HCT116 (cell line): ENCODE results near the gene GPR107. TPM values are rescaled to one million over a fixed set of nuclear protein-coding genes. Genes with fewer than 3 reads are reported as not detected.

Source experiments
- ATAC-seq: fragments of 200-7000 bp; cut with Tn5 transposase; 2 replicates; pipeline ENCODE4 v1.9.1; 2020; ENCODE audit warnings: mild to moderate bottlenecking, moderate library complexity
- BruUV-seq: library from RNA; stranded (reverse); fragments of 400-500 nt; replicated peaks from 2 replicates; lab custom pipeline; 2021; lab: Mats Ljungman, UMichigan
- CTCF ChIA-PET: fragments of 300-600 bp; sonication (Branson Sonifier 250); formaldehyde crosslinking; loops from one replicate; lab custom pipeline; 2021; ENCODE audit warnings: antibody characterized with exemption; lab: Charles Lee
- POLR2A ChIA-PET: fragments of 300-600, 350-600 bp; sonication (Branson Sonifier 250); formaldehyde crosslinking; loops from one replicate; lab custom pipeline; 2021; ENCODE audit warnings: antibody characterized with exemption; lab: Charles Lee
- RAD21 ChIA-PET, 2 experiments: fragments of 300-600 bp; sonication (Branson Sonifier 250); formaldehyde crosslinking; loops; one replicate each; lab custom pipeline; 2023; ENCODE audit warnings: low total read pairs in 2 of 2; ENCODE audit not compliant: uncharacterized antibody in 2 of 2, unreplicated experiment in 2 of 2, low non-redundant PET in 1 of 2; lab: Charles Lee
- DNase-seq: peaks from one replicate; pipeline ENCODE4 v3.0.0-alpha.2; 2010; ENCODE audit warnings: low read depth, low spot score
- H2AFZ ChIP-seq: fragments of 200-600 bp; shearing (Covaris generic), sonication (generic); 2 replicates; pipeline ENCODE4 v1.6.1; 2017; ENCODE audit warnings: low read depth, mixed run types, mixed read lengths, antibody characterized with exemption, low read length; ENCODE audit not compliant: poor library complexity, severe bottlenecking
- H3K27ac ChIP-seq: 2 replicates; pipeline ENCODE4 v1.5.1; 2012; ENCODE audit warnings: low read depth, low read length
- H3K27me3 ChIP-seq: fragments of 200-600 bp; sonication (generic); 2 replicates; pipeline ENCODE4 v1.6.1; 2016; ENCODE audit warnings: mixed run types, low read length, mixed read lengths; ENCODE audit not compliant: insufficient read depth
- H3K36me3 ChIP-seq, 2 experiments: fragments of 200-500 bp in 1 of 2; fragments of 200-600 bp in 1 of 2; sonication (Bioruptor generic) in 1 of 2; sonication (generic) in 1 of 2; 2 replicates each; pipeline versions ENCODE4 v1.5.1 to v1.6.1; 2014 to 2016; ENCODE audit warnings: low read length in 2 of 2, inconsistent platforms in 1 of 2, mixed read lengths in 1 of 2, mixed run types in 1 of 2; ENCODE audit not compliant: insufficient read depth in 2 of 2, control insufficient read depth in 1 of 2
- H3K4me1 ChIP-seq, 2 experiments: fragments of 200-600 bp in 1 of 2; sonication (generic) in 1 of 2; 2 replicates each; pipeline versions ENCODE4 v1.5.1 to v1.6.1; 2012 to 2017; ENCODE audit warnings: low read length in 2 of 2, inconsistent platforms in 1 of 2, mild to moderate bottlenecking in 1 of 2, mixed read lengths in 1 of 2, mixed run types in 1 of 2, moderate library complexity in 1 of 2; ENCODE audit not compliant: insufficient read depth in 2 of 2, control insufficient read depth in 1 of 2
- H3K4me2 ChIP-seq: fragments of 200-600 bp; sonication (generic); 2 replicates; pipeline ENCODE4 v1.6.1; 2017; ENCODE audit warnings: mixed run types, low read length, mixed read lengths
- H3K4me3 ChIP-seq, 2 experiments: fragments of 200-600 bp in 1 of 2; sonication (generic) in 1 of 2; replicated peaks in 1 of 2; 2 replicates each; pipeline ENCODE4 v1.5.1; 2011 to 2016; ENCODE audit warnings: low read length in 2 of 2, control low read depth in 1 of 2, low read depth in 1 of 2, mild to moderate bottlenecking in 1 of 2, mixed read lengths in 1 of 2, mixed run types in 1 of 2
- H3K79me2 ChIP-seq: fragments of 200-600 bp; sonication (generic); 2 replicates; pipeline ENCODE4 v1.6.1; 2017; ENCODE audit warnings: mild to moderate bottlenecking, mixed run types, low read length, moderate library complexity, mixed read lengths; ENCODE audit not compliant: insufficient read depth
- H3K9ac ChIP-seq: fragments of 200-600 bp; sonication (generic); 2 replicates; pipeline ENCODE4 v1.6.1; 2016; ENCODE audit warnings: low read length, mixed read lengths
- H3K9me2 ChIP-seq: fragments of 200-600 bp; sonication (generic), shearing (Covaris generic); 2 replicates; pipeline ENCODE4 v1.6.1; 2017; ENCODE audit warnings: mixed run types, mild to moderate bottlenecking, moderate library complexity; ENCODE audit not compliant: insufficient read depth
- H3K9me3 ChIP-seq, 2 experiments: fragments of 200-500 bp in 1 of 2; fragments of 200-600 bp in 1 of 2; sonication (Bioruptor generic) in 1 of 2; sonication (generic) in 1 of 2; 2 replicates each; pipeline ENCODE4 v1.6.1; 2014 to 2017; ENCODE audit warnings: low read length in 2 of 2, mixed read lengths in 2 of 2, inconsistent platforms in 1 of 2, low read depth in 1 of 2, mild to moderate bottlenecking in 1 of 2, mixed run types in 1 of 2, moderate library complexity in 1 of 2; ENCODE audit not compliant: control insufficient read depth in 1 of 2, insufficient read depth in 1 of 2
- H4K20me1 ChIP-seq: fragments of 200-600 bp; sonication (generic), shearing (Covaris generic); 2 replicates; pipeline ENCODE4 v1.6.1; 2017; ENCODE audit warnings: mixed run types, mild to moderate bottlenecking, moderate library complexity; ENCODE audit not compliant: insufficient read depth
- SRF ChIP-seq: IDR thresholded peaks from 2 replicates; pipeline ENCODE4 v1.6.1; 2012; ENCODE audit warnings: low read depth
- TCF7L2 ChIP-seq: IDR thresholded peaks from 2 replicates; pipeline ENCODE4 v1.7.0; 2011; ENCODE audit warnings: borderline replicate concordance, inconsistent platforms; ENCODE audit not compliant: insufficient read depth, insufficient read length; ENCODE audit errors: extremely low read depth
- intact Hi-C: fragments of 100-400 bp; cut with micrococcal nuclease; formaldehyde crosslinking; loops from 2 replicates; pipeline ENCODE4 v1.10.0; 2022
- total RNA-seq: library from RNA; stranded (reverse); gene quantifications from one replicate; pipeline ENCODE4 v1.2.1, GENCODE V29; 2021; ENCODE audit not compliant: unreplicated experiment
- TF ChIP-seq, protein P1 (sequence below), 3 experiments: fragments of 200-600 bp in 1 of 3; sonication (generic) in 1 of 3; IDR thresholded peaks in 2 of 3; conservative IDR thresholded peaks in 1 of 3; 2 replicates each; pipeline ENCODE4 v1.5.1; 2012 to 2017; ENCODE audit warnings: low read depth in 2 of 3, low read length in 2 of 3, antibody characterized with exemption in 1 of 3, borderline replicate concordance in 1 of 3, control low read depth in 1 of 3, mild to moderate bottlenecking in 1 of 3, mixed read lengths in 1 of 3, mixed run types in 1 of 3, moderate library complexity in 1 of 3; ENCODE audit not compliant: insufficient read depth in 1 of 3

The GPR107 gene
- total RNA-seq, 1 experiment from 2014 or later = 32.5 TPM

DNA sequence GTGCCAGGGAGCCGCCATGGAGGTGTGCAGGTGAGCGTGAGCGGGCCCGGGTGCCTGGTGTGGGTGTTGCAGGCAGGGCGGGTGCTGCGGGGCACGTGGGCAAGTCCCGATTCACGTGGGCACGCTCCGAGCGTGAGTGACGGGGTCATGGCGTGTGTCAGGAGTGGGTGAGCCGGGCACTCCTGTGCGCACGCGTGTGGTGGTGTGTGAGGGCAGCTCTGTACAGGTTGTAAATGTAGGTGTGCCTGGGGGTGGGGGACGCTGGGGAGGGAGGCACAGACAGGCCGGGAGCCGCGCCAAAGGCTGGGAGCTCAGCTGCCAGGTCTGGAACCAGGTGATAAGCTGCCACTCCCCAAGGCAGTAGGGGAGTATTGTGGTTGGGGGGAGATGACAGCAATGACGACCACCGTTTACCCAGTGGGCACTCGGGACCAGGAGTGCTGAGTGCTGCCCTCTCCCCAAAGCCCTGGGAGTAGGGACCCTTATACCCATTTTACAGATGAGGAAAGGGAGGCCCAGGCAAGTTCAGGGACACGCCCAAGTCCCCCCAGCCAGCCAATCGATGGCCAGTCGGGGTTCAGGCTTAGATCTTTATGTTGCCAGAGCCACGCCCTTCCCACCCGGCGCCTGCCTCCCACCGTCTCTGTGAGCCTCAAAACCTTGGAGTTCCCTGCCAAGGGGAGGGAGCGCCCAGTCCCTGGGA is 128.1 kb downstream of the GPR107 start:
- intact Hi-C loops = no loop called here
- 0 out of 2 replicates have a peak overlapping the region, but pooled peaks have one; percentile 62 for H3K4me2 ChIP-seq
- no peak overlapping the region; the same call in 1 of the 2 replicates for H3K27ac ChIP-seq
- no TSS peak for BruUV-seq
- TF ChIP-seq SRF = no peak
- no peaks in the 10 kb centered on the region for H3K27me3 ChIP-seq
- H2AFZ ChIP-seq = no peak overlapping the region
- ChIA-PET RAD21 (no interaction called here), POLR2A (no interaction called here), CTCF (no interaction called here)
- peaks cover 17 to 44% of the 10 kb centered on the region in 2 experiments for H3K4me1 ChIP-seq
- peaks cover 97% of the 10 kb centered on the region for H3K79me2 ChIP-seq
- no peaks in the 10 kb centered on the region for H4K20me1 ChIP-seq
- H3K9me3 ChIP-seq = no peaks in the 10 kb centered on the region
- no peak overlapping the region for H3K9ac ChIP-seq
- ATAC-seq = no peak
- H3K4me3 ChIP-seq = no peak overlapping the region
- H3K9me2 ChIP-seq = no peaks in the 10 kb centered on the region
- no peak for DNase-seq
- H3K36me3 ChIP-seq = no peaks in the 10 kb centered on the region

DNA sequence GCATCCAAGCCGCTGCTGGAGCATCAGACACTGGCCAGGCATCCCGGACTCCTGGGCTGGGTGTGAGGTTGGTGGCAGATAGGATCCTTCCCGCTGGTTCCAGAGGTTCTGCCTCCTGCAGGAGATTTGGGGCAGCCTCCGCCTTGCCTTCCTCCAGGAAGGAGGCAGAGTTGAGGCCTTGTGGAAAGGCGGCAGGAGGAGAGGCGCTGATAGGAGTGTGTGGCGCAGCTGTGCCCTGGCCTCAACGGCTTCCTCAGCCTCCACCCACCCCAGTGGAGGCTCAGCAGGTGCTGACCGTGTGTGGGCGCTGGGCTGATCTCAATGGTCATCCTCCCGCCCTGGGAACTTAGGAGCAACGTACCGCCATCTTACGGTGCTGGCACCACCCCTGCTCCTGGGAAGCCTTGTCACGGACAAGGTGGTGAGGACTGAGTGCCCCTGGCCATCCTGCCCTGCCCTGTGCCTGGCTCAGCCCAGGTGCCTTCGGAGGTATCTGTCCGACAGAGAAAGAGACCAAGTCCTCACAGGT is 128.7 kb downstream of the GPR107 start:
- H3K27ac ChIP-seq = peak overlapping the region; percentile 50; the same call in 1 of the 2 replicates
- ChIA-PET RAD21 (no interaction called here), POLR2A (no interaction called here), CTCF (no interaction called here)
- H3K9me2 ChIP-seq = no peaks in the 10 kb centered on the region
- intact Hi-C loops = no loop called here
- no peaks in the 10 kb centered on the region for H3K9me3 ChIP-seq
- no peak overlapping the region for H3K9ac ChIP-seq
- no peak overlapping the region for H3K4me3 ChIP-seq
- H3K4me1 ChIP-seq = peaks cover 19 to 50% of the 10 kb centered on the region in 2 experiments
- peaks cover 3% of the 10 kb centered on the region; the same call in 1 of the 2 replicates for H4K20me1 ChIP-seq
- DNase-seq = no peak
- peaks cover 96% of the 10 kb centered on the region for H3K79me2 ChIP-seq
- ATAC-seq = no peak
- no peaks in the 10 kb centered on the region for H3K36me3 ChIP-seq
- no peak for TF ChIP-seq TCF7L2
- TF ChIP-seq, protein P1, sequence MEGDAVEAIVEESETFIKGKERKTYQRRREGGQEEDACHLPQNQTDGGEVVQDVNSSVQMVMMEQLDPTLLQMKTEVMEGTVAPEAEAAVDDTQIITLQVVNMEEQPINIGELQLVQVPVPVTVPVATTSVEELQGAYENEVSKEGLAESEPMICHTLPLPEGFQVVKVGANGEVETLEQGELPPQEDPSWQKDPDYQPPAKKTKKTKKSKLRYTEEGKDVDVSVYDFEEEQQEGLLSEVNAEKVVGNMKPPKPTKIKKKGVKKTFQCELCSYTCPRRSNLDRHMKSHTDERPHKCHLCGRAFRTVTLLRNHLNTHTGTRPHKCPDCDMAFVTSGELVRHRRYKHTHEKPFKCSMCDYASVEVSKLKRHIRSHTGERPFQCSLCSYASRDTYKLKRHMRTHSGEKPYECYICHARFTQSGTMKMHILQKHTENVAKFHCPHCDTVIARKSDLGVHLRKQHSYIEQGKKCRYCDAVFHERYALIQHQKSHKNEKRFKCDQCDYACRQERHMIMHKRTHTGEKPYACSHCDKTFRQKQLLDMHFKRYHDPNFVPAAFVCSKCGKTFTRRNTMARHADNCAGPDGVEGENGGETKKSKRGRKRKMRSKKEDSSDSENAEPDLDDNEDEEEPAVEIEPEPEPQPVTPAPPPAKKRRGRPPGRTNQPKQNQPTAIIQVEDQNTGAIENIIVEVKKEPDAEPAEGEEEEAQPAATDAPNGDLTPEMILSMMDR (IDR thresholded peaks at IDR 0.05 in 2 of 3, conservative IDR thresholded peaks at IDR 0.05 in 1 of 3; ENCODE audit: borderline replicate concordance in 1 of 3, insufficient read depth in 1 of 3, low read depth in 2 of 3, low read length in 2 of 3) = 0 out of 6 replicates have a peak, but pooled peaks of 1 of the 3 experiments have one; percentile 7
- peak overlapping the region; percentile 62 for H3K4me2 ChIP-seq
- BruUV-seq = no TSS peak
- H3K27me3 ChIP-seq = no peaks in the 10 kb centered on the region
- H2AFZ ChIP-seq = no peak overlapping the region
